ENCODE measurements around the gene MCU. TPM values are rescaled to one million over a fixed set of nuclear protein-coding genes. Genes with fewer than 3 reads are reported as not detected.

Gene MCU
- total and polyA plus RNA-seq, 10 of the 15 experiments (the other 5 are each of a cell fraction or from before 2014, with no cell fraction given) = 5.1 to 49.1 (median 17.9) TPM

- no peak overlapping the region for H3K4me2 ChIP-seq (ENCODE audit: control insufficient read depth, insufficient read depth)
- ChIA-PET SMC1A (ENCODE audit: uncharacterized antibody, unreplicated experiment) (no interaction called here), RAD21 (ENCODE audit: unreplicated experiment) (no interaction called here), POLR2A (no interaction called here), CTCF (interaction anchor here (1.1 kb wide), 1 partner anchor 17 kb away, joined by 5 read pairs; no protein-coding TSS in a partner anchor)
- no peaks in the 10 kb centered on the region for H3K36me3 ChIP-seq (ENCODE audit: control insufficient read depth in 2 of 2, insufficient read depth in 2 of 2, low read length in 1 of 2)
- BruUV-seq (replicated peaks) = no TSS peak
- TF ChIP-seq SUZ12 (IDR thresholded peaks at IDR 0.05; ENCODE audit: unreplicated experiment) = no peak
- no peak for TF ChIP-seq NBN (IDR thresholded peaks at IDR 0.05)
- TF ChIP-seq MLLT1 (IDR thresholded peaks at IDR 0.05) = no peak
- TF ChIP-seq GABPA (IDR thresholded peaks at IDR 0.05; ENCODE audit: low read depth) = no peak
- TF ChIP-seq ETV6 (conservative IDR thresholded peaks at IDR 0.05 in 1 of 2, IDR thresholded peaks at IDR 0.05 in 1 of 2; ENCODE audit: borderline replicate concordance in 1 of 2, low read depth in 1 of 2) = no peak
- no peak for TF ChIP-seq CREB1 (IDR thresholded peaks at IDR 0.05; ENCODE audit: low read depth)
- TF ChIP-seq PAX5 (IDR thresholded peaks at IDR 0.05; ENCODE audit: borderline replicate concordance, low read depth, low read length) = no peak
- TF ChIP-seq ZBTB33 (IDR thresholded peaks at IDR 0.05) = no peak
- no peak for TF ChIP-seq HDAC2 (IDR thresholded peaks at IDR 0.05)
- TF ChIP-seq MTA2 (IDR thresholded peaks at IDR 0.05; ENCODE audit: low read depth) = no peak
- TF ChIP-seq ZSCAN29 (IDR thresholded peaks at IDR 0.05) = no peak
- TF ChIP-seq IRF4 (IDR thresholded peaks at IDR 0.05; ENCODE audit: low read depth, low read length) = no peak
- TF ChIP-seq SIN3A (IDR thresholded peaks at IDR 0.05; ENCODE audit: low read depth, low read length) = no peak
- TF ChIP-seq BRCA1 (IDR thresholded peaks at IDR 0.05; ENCODE audit: low read depth, low read length) = no peak
- DNase-seq (ENCODE audit: low read depth, low spot score) (no peak), ATAC-seq (no peak), FAIRE-seq (no peak)
- no peak overlapping the region for H3K27ac ChIP-seq (ENCODE audit: control insufficient read depth, insufficient read depth)
- H3K4me3 ChIP-seq = no peak overlapping the region
- intact Hi-C loops (cut with micrococcal nuclease; ENCODE audit: unreplicated experiment) (no loop called here), in situ Hi-C loops (cut with MboI) (no loop called here)
- H3K9ac ChIP-seq (ENCODE audit: control insufficient read depth, insufficient read depth, low read length) = no peak overlapping the region
- H3K27me3 ChIP-seq (replicated peaks in 1 of 2; ENCODE audit: control insufficient read depth in 2 of 2, insufficient read depth in 2 of 2, low read length in 1 of 2) = no peaks in the 10 kb centered on the region
- H4K20me1 ChIP-seq (ENCODE audit: control insufficient read depth, insufficient read depth) = no peaks in the 10 kb centered on the region
- no peaks in the 10 kb centered on the region for H3K9me3 ChIP-seq (replicated peaks; ENCODE audit: control insufficient read depth, insufficient read depth, low read length)
- no peak overlapping the region for H2AFZ ChIP-seq (ENCODE audit: control insufficient read depth, low read depth, low read length)
- H3K79me2 ChIP-seq (ENCODE audit: control insufficient read depth, insufficient read depth, low read length) = no peaks in the 10 kb centered on the region
- WGBS (ENCODE audit: insufficient coverage, insufficient replicate concordance, low lambda C conversion rate, missing lambda C conversion rate) = 57% methylated on average over 3 of the region's 3 CpGs
- no peaks in the 10 kb centered on the region for H3K4me1 ChIP-seq (ENCODE audit: control insufficient read depth, insufficient read depth, low read length)
These were observed 234.1 kb downstream of the MCU start for GRCh38 chr10:72925951-72926465.

Data from GM12878 (cell line).